ENCODE measurements around the gene DLGAP1. TPM values are rescaled to one million over a fixed set of nuclear protein-coding genes. Genes with fewer than 3 reads are reported as not detected.
A peak's percentile ranks its signal among the peaks of the same experiment; 100 is the strongest.

The DLGAP1 gene
- total and polyA plus RNA-seq, 2 of the 8 experiments (the other 6 are each of a cell fraction or from before 2014, with no cell fraction given) = 11.8 to 16.9 TPM

- Histone ChIP-seq H3K9me3 (ENCODE audit: insufficient read depth in 2 of 2, low read depth in 1 of 2, low read length in 1 of 2) (no peaks in the 10 kb centered on the region), H4K5ac (ENCODE audit: insufficient read length, low read depth, low read length) (no peak overlapping the region), H4K8ac (ENCODE audit: extremely low read depth, insufficient read depth, low read length) (no peak overlapping the region), H3K4me2 (ENCODE audit: insufficient read depth in 1 of 2, low read depth in 2 of 2, low read length in 2 of 2) (no peak overlapping the region), H3K4ac (replicated peaks; ENCODE audit: insufficient read length, low read depth, low read length) (no peak overlapping the region), H3K4me1 (replicated peaks in 1 of 4; ENCODE audit: control insufficient read depth in 3 of 4, insufficient read depth in 4 of 4, low read length in 3 of 4) (peaks cover 7 to 13% (median 9%) of the 10 kb centered on the region in 4 experiments), H4K20me1 (replicated peaks in 1 of 2; ENCODE audit: control insufficient read depth in 1 of 2, insufficient read depth in 2 of 2, low read length in 2 of 2) (no peaks in the 10 kb centered on the region), H3K23ac (ENCODE audit: insufficient read length) (no peak overlapping the region), H3K56ac (replicated peaks; ENCODE audit: insufficient read length, low read depth, low read length) (no peak overlapping the region), H2BK5ac (ENCODE audit: low read depth, low read length) (no peak overlapping the region), H3K18ac (ENCODE audit: extremely low read depth, low read length) (no peak overlapping the region), H2BK20ac (ENCODE audit: low read length) (no peak overlapping the region), H3K36me3 (ENCODE audit: control insufficient read depth in 2 of 4, insufficient read depth in 4 of 4, low read length in 3 of 4) (no peaks in the 10 kb centered on the region), H3K9ac (replicated peaks in 1 of 4; ENCODE audit: extremely low read depth in 1 of 4, low read depth in 3 of 4, low read length in 3 of 4) (no peak overlapping the region), H2AFZ (ENCODE audit: low read length) (no peak overlapping the region), H3K27ac (ENCODE audit: low read depth, low read length) (no peak overlapping the region), H2BK120ac (replicated peaks; ENCODE audit: low read depth, low read length) (no peak overlapping the region), H2AK5ac (ENCODE audit: low read depth, low read length) (0 out of 2 replicates have a peak overlapping the region, but pooled peaks have one; percentile 43), H3K23me2 (ENCODE audit: low read depth, low read length) (no peaks in the 10 kb centered on the region), H4K91ac (replicated peaks; ENCODE audit: insufficient read length, low read length) (no peak overlapping the region), H3K79me1 (ENCODE audit: low read depth, low read length) (no peaks in the 10 kb centered on the region), H3K27me3 (replicated peaks in 1 of 4; ENCODE audit: control insufficient read depth in 3 of 4, extremely low read depth in 1 of 4, insufficient read depth in 3 of 4, low read length in 3 of 4) (no peaks in the 10 kb centered on the region), H3K79me2 (ENCODE audit: control insufficient read depth in 1 of 2, insufficient read depth in 2 of 2, low read length in 2 of 2) (no peaks in the 10 kb centered on the region), H2BK15ac (ENCODE audit: low read length) (no peak overlapping the region), H2BK12ac (ENCODE audit: low read depth, low read length) (no peak overlapping the region), H3K4me3 (ENCODE audit: extremely low read depth in 1 of 4, insufficient read depth in 2 of 4, low read depth in 3 of 4, low read length in 4 of 4) (no peak overlapping the region), H3K14ac (ENCODE audit: insufficient read length) (no peak overlapping the region)
- 94% methylated on average over 3 of the region's 4 CpGs; no CpG with 5 or more reads in 1 of the 2 experiments for WGBS, 2 experiments (ENCODE audit: extremely low coverage in 1 of 2, insufficient coverage in 1 of 2, insufficient read length in 1 of 2, insufficient replicate concordance in 2 of 2, low coverage in 1 of 2, low lambda C conversion rate in 2 of 2, missing lambda C conversion rate in 1 of 2)
- FAIRE-seq = no peak
- POLR2A ChIA-PET (ENCODE audit: partially characterized antibody) = no interaction called here
- CTCF ChIA-PET (ENCODE audit: partially characterized antibody) = no interaction called here
- DNase-seq (ENCODE audit: low read depth in 1 of 2, low spot score in 2 of 2) = no peak
- TF ChIP-seq RNF2 (IDR thresholded peaks at IDR 0.05; ENCODE audit: borderline replicate concordance, low read depth, low read length, missing control alignments, poor library complexity, severe bottlenecking) (no peak), SP1 (IDR thresholded peaks at IDR 0.05; ENCODE audit: low read depth, low read length) (no peak), ASH2L (IDR thresholded peaks at IDR 0.05; ENCODE audit: low read length) (no peak)
These were observed 835.4 kb downstream of the DLGAP1 start for GRCh38 chr18:3619746-3620145.
